Stimulated activated naive CD4-positive, alpha-beta T cell (primary cell): ENCODE measurements around the gene PATZ1.
"Not testable (repeated sequence)": the region's sequence is repeated elsewhere in the genome, so short reads cannot be mapped to it uniquely, and the experiment has no call there.

Experiments used
- DNase-seq, 6 experiments: peaks; one replicate each; lab custom pipeline; 2025; lab: John Stamatoyannopoulos, UW

The PATZ1 gene

GRCh38 chr22:31343235-31344191, 2.6 kb downstream of the PATZ1 start:
- DNase-seq, result peak in 2 of 6 experiments; percentile 22 to 24

DNA sequence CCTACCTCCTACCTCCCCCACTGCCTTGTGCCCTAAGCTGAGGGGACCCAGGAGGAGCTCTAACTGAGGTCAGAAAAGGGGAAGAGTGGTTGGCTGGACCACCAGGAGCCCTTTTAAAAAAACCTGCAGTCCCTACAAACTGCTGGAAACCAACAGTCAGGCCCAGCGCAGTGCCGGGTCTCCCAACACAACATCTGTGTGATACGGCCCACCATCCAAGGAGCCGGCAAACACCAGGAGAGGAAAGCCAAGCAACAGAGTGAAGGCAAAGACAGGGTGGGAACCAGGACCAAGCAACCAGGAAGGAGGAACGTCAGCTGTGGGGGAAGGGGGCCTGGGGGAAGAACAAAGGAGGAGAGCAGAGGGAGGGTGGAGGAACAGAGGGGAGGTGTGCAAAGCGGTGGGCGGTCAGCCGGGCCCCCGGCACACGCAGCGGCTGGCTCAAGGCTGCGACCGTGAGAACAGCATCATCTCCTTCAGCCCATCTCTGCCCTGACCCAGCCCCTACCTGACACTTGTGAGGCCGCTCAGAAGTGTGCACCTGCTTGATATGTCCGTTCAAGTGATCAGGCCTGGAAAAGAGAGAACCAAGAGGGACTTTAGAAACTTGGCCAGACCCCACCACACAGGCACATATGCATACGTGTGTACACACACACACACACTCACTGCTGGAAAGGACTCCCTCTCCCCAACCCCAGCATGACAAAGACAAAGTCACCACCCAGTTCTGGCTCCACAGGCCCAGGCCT, 3.6 kb downstream of the PATZ1 start:
- peak in 1 of 6 experiments; percentile 9 for DNase-seq

DNA sequence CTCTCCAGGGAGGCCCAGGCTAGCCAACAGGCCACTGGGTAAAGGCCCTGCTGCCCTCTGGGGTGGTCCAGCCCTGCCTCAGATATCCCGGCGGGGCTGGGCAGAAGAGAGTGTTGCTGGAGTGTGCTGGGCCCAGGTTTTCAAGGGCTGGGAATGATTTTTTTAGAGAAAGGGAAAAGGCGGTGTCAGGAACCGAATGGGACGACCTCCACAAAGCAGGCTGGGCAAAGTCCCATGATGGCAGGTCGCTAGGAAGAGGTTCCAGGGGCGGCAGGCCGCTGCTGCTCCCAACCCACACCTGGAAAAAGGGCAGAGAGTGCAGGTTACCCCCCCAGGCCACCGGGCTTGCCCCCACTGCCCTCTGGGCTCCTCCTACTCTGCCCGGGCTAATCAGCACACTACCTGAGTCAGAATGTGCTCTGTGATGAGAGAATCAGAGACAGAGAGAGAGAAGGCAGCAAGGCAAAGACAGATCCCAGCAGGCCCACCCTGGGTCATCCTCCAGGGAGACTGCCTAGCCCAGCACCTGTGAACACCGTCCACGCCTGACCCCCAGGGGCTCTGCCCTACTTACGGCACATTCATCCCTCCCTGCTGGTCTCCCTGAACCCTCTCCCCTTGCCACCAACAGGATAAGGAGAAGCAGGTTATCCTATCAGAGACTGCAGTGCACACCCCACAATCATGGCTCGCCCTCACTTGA, 4.6 kb downstream of the PATZ1 start:
- no peak for DNase-seq

- no peak for DNase-seq
Measured at GRCh38 chr22:31340765-31341247, 5.3 kb downstream of the PATZ1 start.

DNA sequence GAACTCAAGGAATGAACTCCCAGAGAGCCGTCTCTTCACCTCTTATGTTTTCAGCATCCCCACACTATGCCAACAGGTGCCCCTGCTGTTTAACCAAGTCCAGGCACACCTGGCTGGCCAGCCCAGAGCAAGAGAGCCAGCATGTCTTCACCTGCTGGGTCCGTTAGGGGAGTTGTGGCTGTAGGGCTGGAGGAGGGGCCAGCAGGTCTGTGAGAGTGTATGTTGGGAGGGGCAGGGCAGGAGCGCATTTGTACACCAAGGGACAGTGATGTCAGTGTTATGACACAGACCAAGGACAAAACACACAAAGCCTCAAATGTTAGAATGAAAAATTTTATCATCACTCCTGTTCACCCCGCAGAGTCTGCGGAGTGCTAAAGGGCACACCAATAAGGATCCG, 5.8 kb downstream of the PATZ1 start:
- no peak for DNase-seq

DNA sequence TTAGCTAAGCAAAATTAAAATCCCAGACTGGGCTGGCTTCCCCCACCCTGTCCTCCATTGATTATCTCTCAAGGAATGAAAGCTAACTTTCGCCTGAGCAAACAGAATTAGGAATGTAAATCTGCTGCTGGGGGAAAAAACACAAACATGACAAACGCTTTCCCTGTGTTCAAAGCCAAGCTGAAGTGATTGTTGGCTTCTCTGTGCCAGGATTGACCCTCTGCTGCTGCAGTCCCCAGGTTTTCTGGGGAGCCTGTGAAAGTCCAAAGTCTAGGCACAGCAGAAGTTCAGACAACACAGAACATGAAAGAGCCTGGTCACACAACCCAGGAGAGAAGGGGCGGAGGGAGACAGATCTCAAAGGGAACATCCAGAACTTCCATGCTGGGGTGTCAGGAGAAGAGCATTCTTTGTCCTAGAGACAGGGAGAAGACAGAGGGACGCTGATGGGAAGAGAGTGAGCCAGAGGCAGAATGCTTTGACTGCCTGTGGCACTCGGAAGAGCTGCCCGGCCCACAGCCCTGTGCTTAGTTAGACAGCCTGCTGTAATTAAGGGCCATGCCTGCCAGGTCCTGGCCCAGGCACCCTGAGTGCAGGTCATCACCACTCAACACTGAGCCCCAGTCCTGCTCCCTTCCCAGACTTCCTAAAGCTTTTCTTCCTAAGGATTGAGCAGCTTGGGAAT, 6.9 kb downstream of the PATZ1 start:
- DNase-seq, result no peak

DNA sequence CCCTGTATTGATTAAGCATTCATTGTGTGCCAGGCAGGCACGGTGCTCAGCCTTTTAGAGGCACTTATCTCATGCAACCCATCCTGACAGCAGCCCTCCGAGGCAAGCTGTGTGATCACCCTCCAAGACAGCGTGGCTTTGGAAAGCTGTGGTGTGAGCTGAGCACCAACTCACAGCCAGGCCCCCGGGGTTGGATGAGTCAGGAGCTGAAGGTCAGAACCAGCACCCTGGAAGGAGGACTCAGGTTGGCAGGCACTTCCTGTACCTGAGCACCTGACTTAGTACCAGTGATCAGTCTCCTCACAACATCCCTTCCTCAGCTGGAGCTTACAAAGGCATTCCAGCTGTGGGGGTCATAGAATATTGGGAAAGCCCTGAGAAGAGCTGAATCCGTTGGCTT, 9.0 kb downstream of the PATZ1 start:
- no peak for DNase-seq

GRCh38 chr22:31334329-31334728, 11.8 kb downstream of the PATZ1 start:
- no peak for DNase-seq

GRCh38 chr22:31333641-31334040, 12.5 kb downstream of the PATZ1 start:
- DNase-seq, result no peak

DNA sequence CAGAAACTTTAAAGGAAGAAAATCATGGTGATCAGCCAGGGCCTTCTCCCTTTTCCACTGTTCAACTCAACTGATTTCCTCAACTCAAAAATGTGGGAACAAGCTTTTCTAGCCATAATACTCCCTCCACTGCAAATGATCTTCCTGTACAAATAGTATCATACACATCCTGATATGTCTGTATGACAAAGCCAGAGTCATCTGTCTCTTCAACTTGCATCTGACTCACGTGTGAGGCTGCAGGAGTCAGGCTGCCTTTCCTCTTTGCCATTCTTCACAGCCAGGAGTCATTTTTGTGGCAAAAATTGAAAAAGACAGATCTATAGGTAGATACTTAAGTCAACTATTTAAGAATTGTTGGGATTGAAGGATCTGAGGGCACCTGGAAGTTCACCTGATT, 13.3 kb downstream of the PATZ1 start:
- DNase-seq, result no peak

- DNase-seq, result no peak
Measured at GRCh38 chr22:31332010-31332409, 14.1 kb downstream of the PATZ1 start.

DNA sequence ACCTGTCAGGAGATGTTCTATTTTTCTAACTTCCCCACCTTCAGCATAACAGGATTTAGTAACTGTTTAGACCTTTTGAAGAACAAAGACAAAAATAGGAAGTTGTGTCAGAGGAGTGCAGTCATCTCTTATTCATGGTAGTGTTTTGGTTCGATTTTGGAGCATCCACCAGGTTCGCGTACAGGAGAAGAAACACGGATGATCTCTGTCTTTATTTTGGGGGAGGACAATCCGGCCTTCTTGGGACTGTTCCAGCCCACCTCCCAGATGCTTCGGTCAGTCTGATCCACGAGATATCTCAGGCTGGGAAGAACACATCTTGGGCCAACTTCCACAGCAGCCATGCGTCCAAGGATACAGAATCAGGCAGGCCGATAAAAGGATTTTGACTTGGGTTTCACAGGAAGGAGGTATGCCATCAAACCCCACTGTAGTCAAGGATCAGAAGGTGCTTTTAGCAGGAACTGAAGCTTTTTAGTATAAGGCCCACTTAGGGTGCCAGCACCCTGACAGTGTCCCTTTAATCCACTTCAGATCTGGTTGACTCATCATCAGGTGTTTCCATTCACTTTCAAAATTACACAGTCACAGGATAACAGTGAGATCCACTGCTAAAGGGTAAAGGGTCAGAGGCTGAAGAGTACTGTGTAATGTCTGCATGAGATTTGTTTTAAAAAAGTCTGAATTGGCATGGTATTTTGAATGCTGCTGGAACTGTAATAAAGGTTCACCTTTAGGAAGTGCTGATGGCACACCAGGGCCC, 16.5 kb downstream of the PATZ1 start:
- no peak for DNase-seq

- no peak for DNase-seq
Measured at GRCh38 chr22:31329029-31329428, 17.1 kb downstream of the PATZ1 start.

DNA sequence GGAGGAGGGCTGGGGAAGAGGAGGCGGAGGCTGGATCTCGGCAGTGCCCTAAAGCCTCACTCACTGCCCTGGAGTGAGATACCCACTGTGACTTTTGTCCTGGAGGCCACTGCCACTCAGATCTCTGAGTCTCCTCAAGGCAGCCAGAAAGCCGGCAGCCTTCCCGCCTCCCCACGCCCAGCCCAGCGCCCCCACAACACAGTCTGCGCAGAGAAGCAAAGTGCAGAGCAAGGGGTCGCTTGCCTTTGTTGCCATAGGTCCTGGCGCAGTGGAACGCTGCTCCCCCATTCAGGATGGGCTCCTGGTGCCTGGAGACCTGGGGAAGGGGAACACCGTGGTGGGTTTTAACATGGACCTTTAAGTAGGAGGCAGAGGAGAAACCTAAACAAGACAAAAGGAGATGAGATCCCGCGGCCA, 17.6 kb downstream of the PATZ1 start:
- no peak for DNase-seq

DNA sequence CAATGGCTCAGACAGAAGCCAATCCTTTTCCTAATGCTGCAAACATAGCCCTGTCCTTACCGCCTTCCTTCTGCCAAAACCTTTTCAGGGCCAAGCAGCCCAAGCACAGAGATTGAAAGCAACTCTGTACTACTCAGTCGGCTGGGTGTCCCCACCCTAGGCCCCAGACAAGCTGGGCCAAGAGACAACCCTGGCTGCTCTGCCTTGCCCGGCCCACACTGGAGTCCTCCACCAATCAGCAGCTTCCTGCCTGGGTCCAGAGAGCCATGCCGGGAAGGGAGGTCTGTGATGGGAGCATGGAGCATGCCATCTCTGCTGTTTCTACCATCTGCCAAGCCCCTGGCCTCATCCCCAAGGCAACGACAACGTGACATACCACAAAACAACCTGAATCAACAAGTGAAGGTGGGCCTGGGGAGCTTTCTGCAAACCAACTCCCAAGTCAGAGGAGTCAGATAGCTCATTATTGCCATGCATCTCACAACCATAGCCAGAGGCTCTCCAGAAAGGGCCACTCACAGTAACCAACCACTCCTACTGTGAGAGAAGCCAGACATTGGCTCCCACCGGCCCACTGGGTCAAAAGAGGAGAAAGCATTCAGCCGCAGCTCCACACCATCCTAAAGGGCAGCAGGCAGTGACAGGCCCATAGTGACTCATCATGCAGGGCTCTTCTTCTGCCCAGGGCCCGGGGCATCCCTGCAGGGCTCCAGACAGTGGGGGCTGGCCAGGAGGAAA, 18.2 kb downstream of the PATZ1 start:
- no peak for DNase-seq

GRCh38 chr22:31326877-31327276, 19.3 kb downstream of the PATZ1 start:
- DNase-seq, result no peak

DNA sequence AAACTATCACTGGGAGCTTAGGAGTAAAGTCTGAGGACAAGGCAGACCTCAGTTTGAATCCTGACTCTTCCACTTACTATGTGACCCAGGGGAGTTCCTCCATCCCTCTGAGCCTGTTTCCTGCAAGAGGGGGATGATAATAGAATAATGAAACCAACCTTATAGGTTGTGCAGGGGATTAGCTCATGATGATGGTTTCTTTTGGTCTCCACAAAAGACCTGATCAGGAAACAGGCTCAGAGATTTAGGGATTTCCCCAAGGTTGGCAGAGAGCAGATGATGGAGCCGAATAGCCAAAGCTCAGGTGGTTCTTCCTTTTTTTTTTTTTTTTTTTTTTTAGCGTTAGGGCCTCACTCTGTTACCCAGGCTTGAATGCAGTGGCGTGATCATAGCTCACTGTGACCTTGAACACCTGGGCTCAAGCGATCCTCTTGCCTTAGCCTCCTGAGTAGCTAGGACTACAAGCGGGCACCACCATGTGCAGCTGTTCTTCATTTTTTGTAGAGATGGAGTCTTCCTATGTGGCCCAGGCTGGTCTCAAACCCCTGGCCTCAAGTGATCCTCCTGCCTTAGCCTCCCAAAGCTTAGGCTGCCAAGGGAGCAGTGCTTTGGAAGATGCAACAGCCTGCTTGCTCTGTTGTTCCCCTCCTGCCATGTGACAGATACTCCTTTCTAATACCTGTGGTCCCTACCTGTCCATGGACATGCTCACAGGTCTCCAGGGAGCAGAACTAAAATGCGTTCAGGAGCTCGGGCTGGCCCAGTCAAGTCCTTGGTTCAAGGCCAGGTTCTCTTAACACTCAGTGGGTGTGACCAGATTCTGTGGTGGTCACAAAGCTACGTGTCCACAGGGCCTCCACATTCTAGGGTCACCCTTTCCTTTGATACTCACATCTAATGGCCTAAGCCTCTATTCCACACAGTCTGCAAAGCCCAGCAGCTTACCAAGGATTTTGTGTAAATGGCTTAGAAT, 22.3 kb downstream of the PATZ1 start:
- no peak for DNase-seq

GRCh38 chr22:31321421-31321820, 24.7 kb downstream of the PATZ1 start:
- no peak for DNase-seq

DNA sequence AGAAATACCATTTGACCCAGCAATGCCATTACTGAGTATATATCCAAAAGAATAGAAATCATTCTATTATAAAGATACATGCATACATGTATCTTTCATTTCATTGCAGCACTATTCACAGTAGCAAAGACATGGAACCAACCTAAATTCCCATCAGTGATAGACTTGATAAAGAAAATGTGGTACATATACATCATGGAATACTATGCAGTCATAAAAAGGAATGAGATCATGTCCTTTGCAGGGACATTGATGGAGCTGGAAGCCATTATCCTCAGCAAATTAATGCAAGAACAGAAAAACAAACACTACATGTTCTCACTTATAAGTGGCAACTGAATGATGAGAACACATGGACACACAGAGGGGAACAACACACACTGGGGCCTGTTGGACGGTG, 31.9 kb downstream of the PATZ1 start:
- not testable (repeated sequence) for DNase-seq
